ENCODE results near the gene RAB26. TPM values are rescaled to one million over a fixed set of nuclear protein-coding genes. Genes with fewer than 3 reads are reported as not detected.

Gene RAB26
- total and polyA plus RNA-seq, 2 donors (not counting 3 experiments of a cell fraction or from before 2014, with no cell fraction given): 0.91 to 2.0 TPM

- ChIA-PET CTCF (no interaction called here), POLR2A (interaction anchor here (2.9 kb wide), 1 partner anchor 10 kb away, joined by 15 read pairs; the partner anchor contains the start of gene TRAF7)
Measured at GRCh38 chr16:2165861-2166260, 17.4 kb downstream of the RAB26 start.

More at GRCh38 chr16:2165861-2166260, 17.4 kb downstream of the RAB26 start:
- Histone ChIP-seq H2AFZ (ENCODE audit: low read depth, low read length) (no peak overlapping the region), H3K36me3 (ENCODE audit: control insufficient read depth in 2 of 2, extremely low read depth in 1 of 2, insufficient read depth in 2 of 2, low read length in 2 of 2) (peaks cover 5 to 29% of the 10 kb centered on the region in 2 experiments), H3K27me3 (ENCODE audit: control insufficient read depth in 2 of 2, insufficient read depth in 2 of 2, low read length in 2 of 2) (no peaks in the 10 kb centered on the region), H3K4me2 (ENCODE audit: insufficient read depth, low read length) (no peak overlapping the region), H4K20me1 (replicated peaks; ENCODE audit: control insufficient read depth, extremely low read depth, insufficient read depth, low read length) (no peaks in the 10 kb centered on the region), H3K79me2 (ENCODE audit: control insufficient read depth, insufficient read depth, low read length) (peaks cover 58% of the 10 kb centered on the region), H3K4me1 (ENCODE audit: control insufficient read depth, extremely low read depth, insufficient read depth, low read length) (peaks cover 11% of the 10 kb centered on the region), H3K9me1 (replicated peaks; ENCODE audit: control insufficient read depth, extremely low read depth, insufficient read depth, low read length) (no peaks in the 10 kb centered on the region), H3K27ac (ENCODE audit: insufficient read depth, low read depth, low read length) (no peak overlapping the region), H3K4me3 (replicated peaks in 1 of 3; ENCODE audit: insufficient read depth in 1 of 3, low read depth in 1 of 3, low read length in 3 of 3) (no peak overlapping the region), H3K9ac (replicated peaks; ENCODE audit: extremely low read depth, insufficient read depth, low read length) (no peak overlapping the region), H3K9me3 (replicated peaks; ENCODE audit: control insufficient read depth, insufficient read depth, low read length) (no peaks in the 10 kb centered on the region)
- TF ChIP-seq EZH2 (IDR thresholded peaks at IDR 0.05; ENCODE audit: borderline replicate concordance, low read depth, low read length, severe bottlenecking): no peak
- TF ChIP-seq JUN (IDR thresholded peaks at IDR 0.05; ENCODE audit: borderline replicate concordance, insufficient read depth, insufficient read length, low read depth): no peak
- TF ChIP-seq POLR2AphosphoS5 (IDR thresholded peaks at IDR 0.05; ENCODE audit: insufficient read depth, low read depth, low read length): no peak
- TF ChIP-seq, protein P1, sequence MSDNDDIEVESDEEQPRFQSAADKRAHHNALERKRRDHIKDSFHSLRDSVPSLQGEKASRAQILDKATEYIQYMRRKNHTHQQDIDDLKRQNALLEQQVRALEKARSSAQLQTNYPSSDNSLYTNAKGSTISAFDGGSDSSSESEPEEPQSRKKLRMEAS (IDR thresholded peaks at IDR 0.05; ENCODE audit: insufficient read depth, insufficient read length): no peak
- no peak for TF ChIP-seq POLR2A (IDR thresholded peaks at IDR 0.05; ENCODE audit: low read depth, low read length)
- no peak for TF ChIP-seq MYC (IDR thresholded peaks at IDR 0.05; ENCODE audit: low read depth, low read length)
- TF ChIP-seq CTCF (IDR thresholded peaks at IDR 0.05; ENCODE audit: extremely low read depth in 1 of 2, insufficient read depth in 1 of 2, low read depth in 1 of 2, low read length in 2 of 2): no peak
- TF ChIP-seq GATA2 (IDR thresholded peaks at IDR 0.05; ENCODE audit: insufficient read depth, insufficient read length, low read depth, low read length): no peak
- no peak for TF ChIP-seq FOS (IDR thresholded peaks at IDR 0.05; ENCODE audit: borderline replicate concordance, insufficient read depth, low read length)
- no TSS peak for BruUV-seq (replicated peaks)
- DNase-seq (ENCODE audit: low read depth, low spot score): no peak
- FAIRE-seq: no peak
- intact Hi-C loops (cut with micrococcal nuclease): no loop called here
- dilution Hi-C loops (cut with MboI; ENCODE audit: extremely low pct_ligation_motif_present, low sequenced_read_pairs): loop anchor here (25.0 kb wide), 1 partner anchor 129 kb away; the partner anchor contains the start of genes NHERF2, NTHL1 and TSC2
